Activated T-cell treated with anti-CD3 and anti-CD28 coated beads, Interleukin-2, amount 50 U/mL, for 4 hours (primary cell): ENCODE data around the gene TRIP13. TPM values are rescaled to one million over a fixed set of nuclear protein-coding genes. Genes with fewer than 3 reads are reported as not detected.

Experiments used
- ATAC-seq, 2 donors: fragments of 200-7000 bp; cut with Tn5 transposase; one replicate each; pipeline ENCODE4 v1.10.0; 2021
- DNase-seq: peaks from one replicate; pipeline ENCODE4 v3.0.0-alpha.2; 2020
- H3K27me3 Mint-ChIP-seq: one replicate; pipeline ENCODE4 v1.8.0; 2021; ENCODE audit warnings: low read depth, mixed read lengths
- H3K36me3 Mint-ChIP-seq: one replicate; pipeline ENCODE4 v1.8.0; 2022; ENCODE audit warnings: mixed read lengths; ENCODE audit not compliant: insufficient read depth
- H3K4me1 Mint-ChIP-seq: one replicate; pipeline ENCODE4 v1.8.0; 2021; ENCODE audit warnings: low read depth, mixed read lengths
- H3K4me3 Mint-ChIP-seq: one replicate; pipeline ENCODE4 v1.8.0; 2021; ENCODE audit warnings: mild to moderate bottlenecking, moderate library complexity, mixed read lengths
- H3K9me3 Mint-ChIP-seq: one replicate; pipeline ENCODE4 v1.8.0; 2021; ENCODE audit warnings: mixed read lengths
- total RNA-seq, 3 donors: library from RNA; stranded (reverse); gene quantifications; one replicate each; pipeline ENCODE4 v1.2.1, GENCODE V29; 2021

TRIP13 gene
- total RNA-seq, 3 donors from 2014 or later: 11.2 to 21.5 (median 18.5) TPM

DNA sequence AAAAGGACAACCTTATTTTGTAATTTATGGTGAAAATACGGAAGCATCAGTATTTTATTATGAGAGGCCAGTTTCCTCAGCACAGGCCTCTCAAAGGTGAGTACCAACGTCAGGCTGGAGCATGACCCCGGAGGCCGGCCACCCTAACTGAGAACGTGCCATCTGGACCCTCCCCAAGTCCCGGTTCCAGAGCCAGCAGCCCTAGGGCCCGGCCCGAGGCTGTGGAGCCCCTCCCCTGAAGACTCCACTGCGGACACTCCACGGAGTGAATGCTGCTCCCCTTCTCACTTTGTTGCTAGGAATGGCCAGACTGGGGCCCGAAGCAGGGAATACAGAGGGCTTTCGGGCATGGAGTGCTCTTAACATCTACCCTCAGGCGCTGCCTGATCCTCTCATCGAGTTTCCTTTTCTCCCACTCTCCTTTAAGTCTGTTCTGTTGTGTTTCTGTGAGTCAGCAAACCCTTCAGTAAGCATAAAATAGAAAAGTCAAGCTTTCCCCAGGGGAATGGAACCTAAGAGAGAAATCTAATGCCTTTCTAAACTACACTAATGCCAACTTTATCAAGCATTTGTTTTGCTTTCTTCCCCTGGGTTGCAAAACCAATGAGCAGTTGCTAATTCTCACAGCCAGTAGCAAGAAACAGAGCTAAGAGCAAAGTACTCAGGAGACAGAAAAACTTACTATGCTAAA is 4.6 kb upstream of the TRIP13 start:
- ATAC-seq (no peak), DNase-seq (no peak)
- no peaks in the 10 kb centered on the region for H3K27me3 Mint-ChIP-seq
- H3K4me3 Mint-ChIP-seq: no peak overlapping the region
- H3K4me1 Mint-ChIP-seq: peaks cover 24% of the 10 kb centered on the region
- H3K9me3 Mint-ChIP-seq: no peaks in the 10 kb centered on the region
- H3K36me3 Mint-ChIP-seq: peaks cover 44% of the 10 kb centered on the region

DNA sequence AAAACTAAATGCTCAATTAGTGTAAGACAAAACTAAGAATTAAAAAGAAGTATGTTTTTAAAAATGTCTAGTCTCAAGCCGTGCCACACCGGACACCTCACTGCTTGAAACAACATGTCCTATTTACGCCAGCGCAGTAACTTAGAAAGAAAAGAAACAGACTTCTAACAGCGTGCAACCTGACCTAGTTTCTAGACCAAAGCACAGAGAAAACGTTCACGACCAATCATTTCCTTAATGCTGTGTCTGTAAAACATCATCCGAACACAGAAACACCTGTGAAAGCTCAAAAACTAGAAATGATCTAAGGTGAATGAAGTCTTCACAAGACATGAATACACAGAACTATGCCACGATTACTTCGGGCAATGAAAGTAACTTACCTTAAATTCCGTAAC is 4.0 kb upstream of the TRIP13 start:
- no peaks in the 10 kb centered on the region for H3K27me3 Mint-ChIP-seq
- H3K36me3 Mint-ChIP-seq: peaks cover 41% of the 10 kb centered on the region
- DNase-seq: no peak
- H3K9me3 Mint-ChIP-seq: no peaks in the 10 kb centered on the region
- H3K4me1 Mint-ChIP-seq: peaks cover 24% of the 10 kb centered on the region
- ATAC-seq: no peak
- no peak overlapping the region for H3K4me3 Mint-ChIP-seq

DNA sequence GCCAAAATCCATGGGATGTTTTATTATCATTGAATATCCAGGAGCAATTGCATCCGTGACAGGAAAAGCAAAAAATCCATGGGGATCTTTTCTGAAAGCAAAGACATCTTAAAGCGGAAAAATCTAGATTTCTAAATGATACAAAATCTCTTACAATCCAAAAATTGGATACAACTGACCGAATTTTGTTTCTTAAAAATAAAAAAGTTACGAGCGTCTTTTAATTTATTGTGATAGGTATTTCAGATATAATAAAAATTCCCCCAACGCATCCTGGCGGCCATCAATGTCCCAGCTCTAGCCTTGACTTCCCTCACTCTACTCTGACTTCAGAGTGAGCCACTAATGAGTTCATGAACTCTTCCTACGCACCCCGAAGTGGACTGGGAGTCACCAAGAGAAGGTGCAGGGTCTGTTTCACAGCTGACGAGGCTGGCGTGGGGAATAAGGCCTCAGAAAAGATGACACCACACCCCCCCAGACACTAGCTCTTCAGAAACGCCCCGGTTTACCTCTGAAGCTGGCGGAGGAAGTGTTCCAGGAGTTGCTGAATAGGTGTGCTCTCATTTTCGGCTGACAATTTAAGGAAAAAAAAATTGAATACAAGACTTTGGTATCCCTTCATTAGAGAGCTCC is 3.5 kb upstream of the TRIP13 start:
- peaks cover 41% of the 10 kb centered on the region for H3K36me3 Mint-ChIP-seq
- H3K4me1 Mint-ChIP-seq: peaks cover 24% of the 10 kb centered on the region
- no peaks in the 10 kb centered on the region for H3K9me3 Mint-ChIP-seq

GRCh38 chr5:891117-891836 is 1.4 kb upstream of the TRIP13 start:
- no peak for DNase-seq
- Mint-ChIP-seq H3K4me1 (peaks cover 22% of the 10 kb centered on the region), H3K4me3 (peak overlapping the region; percentile 89), H3K9me3 (no peaks in the 10 kb centered on the region), H3K36me3 (peaks cover 33% of the 10 kb centered on the region), H3K27me3 (no peaks in the 10 kb centered on the region)
- ATAC-seq: no peak

More for the DNA sequence above, 3.5 kb upstream of the TRIP13 start:
- no peaks in the 10 kb centered on the region for H3K27me3 Mint-ChIP-seq
- H3K4me3 Mint-ChIP-seq: no peak overlapping the region
- ATAC-seq (no peak), DNase-seq (no peak)

DNA sequence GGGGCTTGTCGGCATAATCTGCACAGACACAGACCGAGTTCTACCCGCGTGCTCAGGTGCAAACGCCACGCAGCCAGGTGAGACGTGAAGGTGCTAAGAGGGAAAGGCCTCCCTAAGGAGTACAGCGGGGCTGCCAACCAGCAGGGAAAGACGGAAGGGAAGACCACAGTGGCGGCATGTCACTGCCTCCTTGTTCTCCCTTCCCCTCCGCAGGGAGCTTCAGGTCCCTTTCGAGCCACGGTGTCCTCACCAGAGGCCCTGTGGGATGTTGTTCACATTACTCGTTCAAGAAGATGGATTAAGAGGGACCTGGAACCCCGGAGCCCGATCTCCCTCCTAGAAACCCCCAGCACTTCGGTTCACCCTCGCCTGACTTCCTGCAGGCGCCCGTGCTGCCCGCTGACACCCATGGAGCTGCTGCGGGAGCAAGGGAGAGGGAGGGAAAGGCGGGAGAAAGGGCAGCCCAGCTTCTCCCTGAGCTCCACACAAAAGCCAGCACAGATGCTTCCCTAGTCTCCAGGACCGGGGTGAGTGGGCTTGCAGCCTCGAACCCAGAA is 769 bp upstream of the TRIP13 start:
- ATAC-seq (peak; percentile 12 to 16), DNase-seq (no peak)
- H3K4me1 Mint-ChIP-seq: peaks cover 22% of the 10 kb centered on the region
- no peaks in the 10 kb centered on the region for H3K9me3 Mint-ChIP-seq
- H3K36me3 Mint-ChIP-seq: peaks cover 27% of the 10 kb centered on the region
- peak overlapping the region; percentile 89 for H3K4me3 Mint-ChIP-seq
- H3K27me3 Mint-ChIP-seq: no peaks in the 10 kb centered on the region

GRCh38 chr5:893137-893506 is 438 bp downstream of the TRIP13 start:
- peak; percentile 5 to 11 for ATAC-seq
- Mint-ChIP-seq H3K9me3 (no peaks in the 10 kb centered on the region), H3K36me3 (peaks cover 17% of the 10 kb centered on the region), H3K27me3 (no peaks in the 10 kb centered on the region), H3K4me3 (peak overlapping the region; percentile 89), H3K4me1 (peaks cover 22% of the 10 kb centered on the region)
- no peak for DNase-seq

DNA sequence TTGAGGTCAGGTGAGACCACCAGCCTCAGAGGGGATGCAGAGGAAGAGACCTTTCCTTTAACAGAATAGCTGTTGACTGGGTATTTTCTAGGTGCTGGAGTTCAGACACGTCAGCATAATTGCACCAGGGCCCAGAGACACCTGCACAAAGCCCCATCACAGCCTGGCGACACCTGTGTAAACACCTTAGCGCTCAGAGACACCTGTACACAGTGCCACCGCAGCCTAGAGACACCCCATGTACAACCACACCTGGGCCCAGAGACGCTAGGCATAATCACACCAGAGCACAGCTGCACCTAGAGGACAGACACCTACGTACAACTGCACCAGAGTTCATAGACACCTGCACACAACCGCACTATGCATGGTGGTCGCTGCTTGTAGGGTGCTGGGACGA is 1.0 kb downstream of the TRIP13 start:
- H3K4me3 Mint-ChIP-seq: peak overlapping the region; percentile 89
- H3K4me1 Mint-ChIP-seq: peaks cover 19% of the 10 kb centered on the region
- peaks cover 11% of the 10 kb centered on the region for H3K36me3 Mint-ChIP-seq
- ATAC-seq (no peak), DNase-seq (no peak)
- no peaks in the 10 kb centered on the region for H3K9me3 Mint-ChIP-seq
- no peaks in the 10 kb centered on the region for H3K27me3 Mint-ChIP-seq

- Mint-ChIP-seq H3K27me3 (no peaks in the 10 kb centered on the region), H3K4me3 (no peak overlapping the region), H3K4me1 (no peaks in the 10 kb centered on the region), H3K36me3 (no peaks in the 10 kb centered on the region), H3K9me3 (no peaks in the 10 kb centered on the region)
- ATAC-seq (no peak), DNase-seq (no peak)
Observed at GRCh38 chr5:900781-901180, 8.1 kb downstream of the TRIP13 start.

DNA sequence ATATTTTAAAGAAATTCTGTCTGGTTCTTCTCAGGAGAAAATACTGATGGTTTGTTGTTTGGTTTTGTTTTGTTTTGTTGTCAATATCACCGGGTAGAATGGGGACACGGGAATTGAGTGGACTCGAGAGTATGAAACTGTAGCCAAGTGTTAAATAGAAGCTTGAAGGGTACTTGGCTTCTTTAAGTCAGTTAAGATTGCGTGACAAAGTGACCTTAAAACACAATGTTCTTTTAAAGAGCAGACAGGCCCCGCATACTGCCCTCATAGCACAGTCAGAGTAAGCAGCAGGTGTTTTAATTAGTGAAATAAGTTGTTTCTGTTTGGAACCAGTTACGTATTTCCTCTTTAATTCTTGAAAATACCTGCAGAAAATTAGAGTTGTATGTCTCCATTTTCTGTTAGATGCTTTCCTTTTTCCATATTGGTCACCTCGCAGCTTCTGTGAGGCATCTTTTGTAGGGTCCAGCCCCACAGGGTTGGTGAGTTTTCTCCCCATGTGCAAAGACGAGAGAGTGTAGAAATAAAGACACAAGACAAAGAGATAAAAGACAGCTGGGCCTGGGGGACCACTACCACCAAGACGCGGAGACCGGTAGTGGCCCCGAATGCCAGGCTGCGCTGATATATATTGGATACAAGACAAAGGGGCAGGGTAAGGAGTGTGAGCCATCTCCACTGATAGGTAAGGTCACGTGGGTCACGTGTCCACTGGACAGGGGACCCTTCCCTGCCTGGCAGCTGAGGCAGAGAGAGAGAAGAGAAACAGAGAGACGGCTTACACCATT is 9.6 kb downstream of the TRIP13 start:
- DNase-seq (no peak), ATAC-seq (no peak)
- no peaks in the 10 kb centered on the region for H3K27me3 Mint-ChIP-seq
- H3K36me3 Mint-ChIP-seq: no peaks in the 10 kb centered on the region
- H3K4me3 Mint-ChIP-seq: no peak overlapping the region
- no peaks in the 10 kb centered on the region for H3K4me1 Mint-ChIP-seq
- no peaks in the 10 kb centered on the region for H3K9me3 Mint-ChIP-seq

DNA sequence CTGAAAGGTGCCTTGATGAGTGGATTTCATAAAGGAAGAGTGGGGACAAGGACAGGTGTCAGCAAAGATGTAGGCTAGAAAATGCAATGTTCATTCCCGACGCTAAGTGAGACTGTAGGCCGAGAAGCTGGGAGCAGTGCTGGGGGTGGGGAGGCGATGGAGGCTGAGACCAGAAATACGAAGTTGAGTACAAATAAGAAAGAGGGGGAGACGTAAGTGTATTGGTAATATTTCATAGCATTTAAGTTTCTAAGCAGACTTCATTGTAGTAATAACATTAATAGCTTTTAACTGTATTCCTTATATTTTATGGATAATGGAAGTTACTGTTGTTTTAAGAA is 11.0 kb downstream of the TRIP13 start:
- no peaks in the 10 kb centered on the region for H3K36me3 Mint-ChIP-seq
- no peak overlapping the region for H3K4me3 Mint-ChIP-seq
- no peaks in the 10 kb centered on the region for H3K9me3 Mint-ChIP-seq
- H3K27me3 Mint-ChIP-seq: no peaks in the 10 kb centered on the region
- no peaks in the 10 kb centered on the region for H3K4me1 Mint-ChIP-seq
- ATAC-seq (no peak), DNase-seq (no peak)

GRCh38 chr5:905139-905642 is 12.5 kb downstream of the TRIP13 start:
- Mint-ChIP-seq H3K4me1 (no peaks in the 10 kb centered on the region), H3K27me3 (no peaks in the 10 kb centered on the region), H3K9me3 (no peaks in the 10 kb centered on the region), H3K4me3 (no peak overlapping the region), H3K36me3 (no peaks in the 10 kb centered on the region)
- ATAC-seq (no peak), DNase-seq (no peak)

- H3K4me1 Mint-ChIP-seq: peaks cover 4% of the 10 kb centered on the region
- no peak for DNase-seq
- H3K36me3 Mint-ChIP-seq: no peaks in the 10 kb centered on the region
- H3K27me3 Mint-ChIP-seq: no peaks in the 10 kb centered on the region
- no peak overlapping the region for H3K4me3 Mint-ChIP-seq
- no peak for ATAC-seq
- H3K9me3 Mint-ChIP-seq: no peaks in the 10 kb centered on the region
Observed at GRCh38 chr5:907366-907910, 14.8 kb downstream of the TRIP13 start.

GRCh38 chr5:908172-908571 is 15.5 kb downstream of the TRIP13 start:
- Mint-ChIP-seq H3K4me1 (peaks cover 11% of the 10 kb centered on the region), H3K36me3 (peaks cover 5% of the 10 kb centered on the region), H3K4me3 (no peak overlapping the region), H3K9me3 (no peaks in the 10 kb centered on the region), H3K27me3 (no peaks in the 10 kb centered on the region)
- ATAC-seq: no peak
- no peak for DNase-seq

DNA sequence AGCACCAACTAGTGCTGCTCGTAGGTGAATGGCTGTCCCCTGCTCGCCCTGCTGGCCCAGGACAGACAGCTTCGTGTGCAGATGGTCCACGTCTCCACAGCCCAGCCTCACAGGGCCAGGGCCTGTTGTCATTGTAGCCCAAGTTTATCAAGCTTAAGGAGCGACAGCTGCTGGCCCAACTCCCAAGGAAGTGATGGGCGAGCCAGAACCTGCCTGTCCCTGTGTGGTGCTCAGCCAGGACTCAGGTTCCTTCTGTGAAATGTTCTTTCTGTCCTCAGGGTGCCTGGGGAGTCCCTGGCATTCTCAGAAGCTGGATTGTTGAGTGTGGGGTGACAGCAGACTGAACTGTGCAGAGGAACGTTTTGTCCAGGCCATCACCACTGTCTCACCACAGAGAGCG is 16.4 kb downstream of the TRIP13 start:
- peaks cover 12% of the 10 kb centered on the region for H3K4me1 Mint-ChIP-seq
- DNase-seq (no peak), ATAC-seq (no peak)
- no peak overlapping the region for H3K4me3 Mint-ChIP-seq
- peaks cover 5% of the 10 kb centered on the region for H3K36me3 Mint-ChIP-seq
- H3K9me3 Mint-ChIP-seq: no peaks in the 10 kb centered on the region
- no peaks in the 10 kb centered on the region for H3K27me3 Mint-ChIP-seq
